H1 (cell line): Measurements from ENCODE around the gene GPRIN3. TPM values are rescaled to one million over a fixed set of nuclear protein-coding genes. Genes with fewer than 3 reads are reported as not detected.

ENCODE experiments used
- CTCF ChIA-PET: fragments of 300-600 bp; sonication (Branson Sonifier 250); formaldehyde crosslinking; loops from one replicate; lab custom pipeline; 2021; ENCODE audit not compliant: partially characterized antibody; lab: Charles Lee
- POLR2A ChIA-PET: fragments of 300-600 bp; sonication (Branson Sonifier 250); formaldehyde crosslinking; loops from one replicate; lab custom pipeline; 2021; ENCODE audit warnings: inconsistent platforms; ENCODE audit not compliant: partially characterized antibody; lab: Charles Lee
- DNase-seq, 2 experiments: peaks; one replicate each; pipeline versions ENCODE4 v3.0.0 to v3.0.0-alpha.2; 2010 to 2022; ENCODE audit warnings: low spot score in 2 of 2, low read depth in 1 of 2, mixed read lengths in 1 of 2
- FAIRE-seq: peaks from 2 replicates; lab custom pipeline; 2011; peaks lifted over from hg19 to GRCh38; lab: Jason Lieb, UNC
- H2AFZ ChIP-seq: 2 replicates; pipeline ENCODE4 v1.8.1; 2012; ENCODE audit warnings: low read length, inconsistent platforms
- H2AK5ac ChIP-seq: 2 replicates; pipeline ENCODE4 v1.6.1; 2013; ENCODE audit warnings: low read depth, low read length
- H2BK120ac ChIP-seq: replicated peaks from 2 replicates; pipeline ENCODE3; 2013; ENCODE audit warnings: low read depth, low read length, inconsistent platforms
- H2BK12ac ChIP-seq: 2 replicates; pipeline ENCODE4 v1.6.1; 2013; ENCODE audit warnings: low read depth, low read length
- H2BK15ac ChIP-seq: 2 replicates; pipeline ENCODE4 v1.6.1; 2013; ENCODE audit warnings: low read length
- H2BK20ac ChIP-seq: 2 replicates; pipeline ENCODE4 v1.6.1; 2013; ENCODE audit warnings: low read length
- H2BK5ac ChIP-seq: 2 replicates; pipeline ENCODE4 v1.6.1; 2013; ENCODE audit warnings: low read depth, low read length
- H3K14ac ChIP-seq: 2 replicates; pipeline ENCODE4 v1.6.1; 2013; ENCODE audit warnings: inconsistent platforms; ENCODE audit not compliant: insufficient read length
- H3K18ac ChIP-seq: 2 replicates; pipeline ENCODE4 v1.6.1; 2013; ENCODE audit warnings: low read length; ENCODE audit errors: extremely low read depth
- H3K23ac ChIP-seq: 2 replicates; pipeline ENCODE4 v1.6.1; 2013; ENCODE audit warnings: inconsistent platforms; ENCODE audit not compliant: insufficient read length
- H3K23me2 ChIP-seq: 2 replicates; pipeline ENCODE4 v1.6.1; 2013; ENCODE audit warnings: low read depth, low read length
- H3K27ac ChIP-seq: 2 replicates; pipeline ENCODE4 v1.6.1; 2011; ENCODE audit warnings: low read depth, low read length, inconsistent platforms
- H3K27me3 ChIP-seq, 4 experiments: replicated peaks in 1 of 4; 1 replicate in 1 of 4; 2 replicates in 3 of 4; pipeline versions ENCODE4 v1.6.1 to v1.8.1; 2011 to 2013; ENCODE audit warnings: low read length in 3 of 4, mild to moderate bottlenecking in 3 of 4, inconsistent platforms in 2 of 4, mixed read lengths in 2 of 4, moderate library complexity in 1 of 4; ENCODE audit not compliant: control insufficient read depth in 3 of 4, insufficient read depth in 3 of 4; ENCODE audit errors: extremely low read depth in 1 of 4
- H3K36me3 ChIP-seq, 4 experiments: 2 replicates each; pipeline versions ENCODE4 v1.6.1 to v1.8.1; 2011 to 2013; ENCODE audit warnings: mild to moderate bottlenecking in 4 of 4, low read length in 3 of 4, moderate library complexity in 2 of 4, control low read depth in 1 of 4, inconsistent platforms in 1 of 4; ENCODE audit not compliant: insufficient read depth in 4 of 4, control insufficient read depth in 2 of 4
- H3K4ac ChIP-seq: replicated peaks from 2 replicates; pipeline ENCODE3; 2013; ENCODE audit warnings: low read length, low read depth, mixed read lengths, inconsistent platforms; ENCODE audit not compliant: insufficient read length
- H3K4me1 ChIP-seq, 4 experiments: replicated peaks in 1 of 4; 1 replicate in 1 of 4; 2 replicates in 3 of 4; pipeline versions ENCODE4 v1.6.1 to v1.8.1; 2011 to 2013; ENCODE audit warnings: low read length in 3 of 4, inconsistent platforms in 2 of 4, mixed read lengths in 1 of 4; ENCODE audit not compliant: insufficient read depth in 4 of 4, control insufficient read depth in 3 of 4
- H3K4me2 ChIP-seq, 2 experiments: 2 replicates each; pipeline versions ENCODE4 v1.6.1 to v1.8.1; 2011 to 2013; ENCODE audit warnings: low read depth in 2 of 2, low read length in 2 of 2, control low read depth in 1 of 2, inconsistent platforms in 1 of 2, mild to moderate bottlenecking in 1 of 2; ENCODE audit not compliant: insufficient read depth in 1 of 2
- H3K4me3 ChIP-seq, 4 experiments: fragments of 200-600, 300-600 bp in 1 of 4; sonication (generic), shearing (Covaris generic), sonication (Bioruptor Twin) in 1 of 4; 2 replicates each; pipeline versions ENCODE4 v1.5.1 to v1.8.1; 2011 to 2016; ENCODE audit warnings: low read length in 4 of 4, low read depth in 3 of 4, control low read depth in 2 of 4, inconsistent platforms in 2 of 4, mild to moderate bottlenecking in 2 of 4, mixed read lengths in 1 of 4, moderate library complexity in 1 of 4; ENCODE audit not compliant: insufficient read depth in 2 of 4; ENCODE audit errors: extremely low read depth in 1 of 4
- H3K56ac ChIP-seq: replicated peaks from 2 replicates; pipeline ENCODE3; 2013; ENCODE audit warnings: low read depth, mild to moderate bottlenecking, mixed read lengths, low read length, inconsistent platforms; ENCODE audit not compliant: insufficient read length
- H3K79me1 ChIP-seq: 2 replicates; pipeline ENCODE4 v1.6.1; 2013; ENCODE audit warnings: low read depth, low read length, control low read depth
- H3K79me2 ChIP-seq, 2 experiments: 2 replicates each; pipeline versions ENCODE4 v1.6.1 to v1.8.1; 2012 to 2013; ENCODE audit warnings: low read length in 2 of 2, mild to moderate bottlenecking in 2 of 2, inconsistent platforms in 1 of 2; ENCODE audit not compliant: insufficient read depth in 2 of 2, control insufficient read depth in 1 of 2
- H3K9ac ChIP-seq, 4 experiments: replicated peaks in 1 of 4; 1 replicate in 1 of 4; 2 replicates in 3 of 4; pipeline versions ENCODE4 v1.6.1 to v1.8.1; 2011 to 2013; ENCODE audit warnings: low read depth in 3 of 4, low read length in 3 of 4, control low read depth in 2 of 4, mild to moderate bottlenecking in 2 of 4, moderate library complexity in 2 of 4, inconsistent platforms in 1 of 4; ENCODE audit errors: extremely low read depth in 1 of 4
- H3K9me3 ChIP-seq, 2 experiments: 2 replicates each; pipeline versions ENCODE4 v1.6.1 to v1.8.1; 2012 to 2013; ENCODE audit warnings: mild to moderate bottlenecking in 2 of 2, moderate library complexity in 2 of 2, control low read depth in 1 of 2, inconsistent platforms in 1 of 2, low read depth in 1 of 2, low read length in 1 of 2, mixed read lengths in 1 of 2; ENCODE audit not compliant: insufficient read depth in 2 of 2
- H4K20me1 ChIP-seq, 2 experiments: replicated peaks in 1 of 2; 2 replicates each; pipeline versions ENCODE3 to v1.8.1; 2011 to 2013; ENCODE audit warnings: inconsistent platforms in 2 of 2, low read length in 2 of 2, mild to moderate bottlenecking in 1 of 2; ENCODE audit not compliant: insufficient read depth in 2 of 2, control insufficient read depth in 1 of 2
- H4K5ac ChIP-seq: 2 replicates; pipeline ENCODE4 v1.6.1; 2013; ENCODE audit warnings: low read length, low read depth, mixed read lengths, inconsistent platforms; ENCODE audit not compliant: insufficient read length
- H4K8ac ChIP-seq: 2 replicates; pipeline ENCODE4 v1.8.0; 2013; ENCODE audit warnings: mild to moderate bottlenecking, moderate library complexity, low read length, inconsistent platforms; ENCODE audit not compliant: insufficient read depth; ENCODE audit errors: extremely low read depth
- H4K91ac ChIP-seq: replicated peaks from 2 replicates; pipeline ENCODE3; 2013; ENCODE audit warnings: low read length, mixed read lengths, inconsistent platforms; ENCODE audit not compliant: insufficient read length
- CHD7 ChIP-seq: fragments of 300-600 bp; sonication (generic); IDR thresholded peaks from 2 replicates; pipeline ENCODE4 v1.7.1; 2012; ENCODE audit warnings: low read length, moderate library complexity, mild to moderate bottlenecking, inconsistent platforms; ENCODE audit not compliant: insufficient replicate concordance
- TBP ChIP-seq: IDR thresholded peaks from 2 replicates; pipeline ENCODE4 v1.6.1; 2011; ENCODE audit warnings: low read depth, low read length, improper control_type of control experiment
- polyA plus RNA-seq, 7 experiments: library from polyadenylated mRNA; depleted of rRNA in 3 of 7; stranded (reverse) in 5 of 7; unstranded in 2 of 7; fragments of >200 nt in 5 of 7; fragments of 200-250 nt in 2 of 7; gene quantifications; 1 replicate in 5 of 7; 2 replicates in 1 of 7; 4 replicates in 1 of 7; pipeline versions ENCODE4 v1.2.1 to v1.2.3, GENCODE V29; 2011 to 2013; ENCODE audit warnings: missing spikeins in 2 of 7, mixed read lengths in 2 of 7
- total RNA-seq: library from RNA; stranded (reverse); fragmentation: NEBNext Ultra II Directional; extraction: Animal tissue kit (Norgen Biotek cat#: 25700); gene quantifications from 2 replicates; pipeline ENCODE4 v1.2.1, GENCODE V29; 2021

GPRIN3 gene
- total and polyA plus RNA-seq, 2 of the 8 experiments (the other 6 are each of a cell fraction or from before 2014, with no cell fraction given), result 0.17 to 1.4 TPM

DNA sequence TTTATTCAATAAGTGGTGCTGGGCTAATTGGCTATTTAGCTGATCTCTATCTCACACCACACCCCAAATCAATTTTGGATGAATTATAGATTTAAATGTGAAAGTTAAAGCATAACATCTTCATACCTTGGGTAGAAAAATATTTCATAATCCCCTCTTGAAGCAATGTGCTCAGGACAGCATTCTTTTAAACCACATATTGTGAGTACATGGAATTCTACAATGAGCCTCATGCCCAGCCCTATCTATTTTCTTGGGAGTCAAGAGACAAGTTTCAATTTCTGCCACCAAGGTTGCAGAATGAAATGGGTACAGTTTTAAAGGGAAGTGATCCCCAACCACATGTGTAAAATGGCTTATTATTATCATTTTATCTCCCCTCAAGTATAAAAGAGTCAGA lies 30.6 kb upstream of the GPRIN3 start:
- Histone ChIP-seq H3K56ac (no peak overlapping the region), H3K27ac (no peak overlapping the region), H3K23me2 (no peaks in the 10 kb centered on the region), H2BK12ac (no peak overlapping the region), H2BK20ac (no peak overlapping the region), H3K23ac (no peak overlapping the region), H3K4me1 (no peaks in the 10 kb centered on the region), H3K36me3 (no peaks in the 10 kb centered on the region), H4K20me1 (no peaks in the 10 kb centered on the region), H3K4me3 (no peak overlapping the region), H3K4ac (no peak overlapping the region), H2BK15ac (no peak overlapping the region), H2AFZ (no peak overlapping the region), H3K27me3 (no peaks in the 10 kb centered on the region), H2BK120ac (no peak overlapping the region), H2AK5ac (no peak overlapping the region), H3K14ac (no peak overlapping the region), H4K5ac (no peak overlapping the region), H3K79me2 (no peaks in the 10 kb centered on the region), H4K8ac (no peak overlapping the region), H3K18ac (no peak overlapping the region), H3K79me1 (no peaks in the 10 kb centered on the region), H3K9ac (no peak overlapping the region), H3K4me2 (no peak overlapping the region), H2BK5ac (no peak overlapping the region), H4K91ac (no peak overlapping the region), H3K9me3 (no peaks in the 10 kb centered on the region)
- FAIRE-seq (no peak), DNase-seq (no peak)
- CTCF ChIA-PET, result no interaction called here
- POLR2A ChIA-PET, result no interaction called here
- TF ChIP-seq CHD7, result no peak
- TF ChIP-seq TBP, result no peak
